GM19397 (cell line): ENCODE data around the gene MYO18A.

ENCODE experiments used
- ATAC-seq: cut with Tn5 transposase; IDR thresholded peaks from one replicate; pipeline ENCODE4 v1.9.1; 2021; ENCODE audit warnings: mild to moderate bottlenecking, moderate library complexity; ENCODE audit not compliant: unreplicated experiment

The MYO18A gene

DNA sequence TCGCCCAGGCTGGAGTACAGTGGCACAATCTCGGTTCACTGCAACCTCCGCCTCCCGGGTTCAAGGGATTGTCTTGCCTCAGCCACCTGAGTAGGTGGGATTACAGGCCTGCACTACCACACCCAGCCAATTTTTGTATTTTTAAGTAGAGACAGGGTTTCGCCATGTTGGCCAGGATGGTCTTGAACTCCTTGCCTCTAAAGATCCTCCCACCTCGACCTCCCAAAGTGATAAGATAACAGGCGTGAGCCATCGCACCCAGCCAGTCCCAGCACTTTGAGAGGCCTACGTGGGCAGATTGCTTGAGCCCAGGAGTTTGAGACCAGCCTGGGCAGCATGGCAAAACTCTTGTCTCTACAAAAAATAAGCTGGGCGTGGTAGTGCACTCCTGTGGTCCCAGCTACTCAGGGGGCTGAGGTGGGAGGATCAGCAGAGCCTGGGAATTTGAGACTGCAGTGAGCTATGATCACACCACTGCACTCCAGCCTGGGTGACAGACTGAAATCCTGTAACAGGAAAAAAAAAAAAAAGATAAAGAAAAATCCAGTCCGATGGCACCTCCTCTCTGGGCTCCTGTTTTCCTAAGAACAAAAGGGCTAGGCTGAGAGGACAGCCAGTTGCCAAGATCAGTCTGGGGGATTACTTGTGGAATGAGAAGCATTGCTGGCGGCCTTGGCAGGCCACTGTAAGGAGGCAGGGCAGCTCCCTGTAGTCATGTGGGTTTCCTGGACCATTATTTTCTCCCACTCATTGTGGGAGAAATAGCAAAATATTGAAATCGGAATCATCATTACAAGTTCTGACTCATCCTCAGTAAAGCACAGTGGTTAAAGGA is 140.2 kb downstream of the MYO18A start:
- ATAC-seq, result no peak

DNA sequence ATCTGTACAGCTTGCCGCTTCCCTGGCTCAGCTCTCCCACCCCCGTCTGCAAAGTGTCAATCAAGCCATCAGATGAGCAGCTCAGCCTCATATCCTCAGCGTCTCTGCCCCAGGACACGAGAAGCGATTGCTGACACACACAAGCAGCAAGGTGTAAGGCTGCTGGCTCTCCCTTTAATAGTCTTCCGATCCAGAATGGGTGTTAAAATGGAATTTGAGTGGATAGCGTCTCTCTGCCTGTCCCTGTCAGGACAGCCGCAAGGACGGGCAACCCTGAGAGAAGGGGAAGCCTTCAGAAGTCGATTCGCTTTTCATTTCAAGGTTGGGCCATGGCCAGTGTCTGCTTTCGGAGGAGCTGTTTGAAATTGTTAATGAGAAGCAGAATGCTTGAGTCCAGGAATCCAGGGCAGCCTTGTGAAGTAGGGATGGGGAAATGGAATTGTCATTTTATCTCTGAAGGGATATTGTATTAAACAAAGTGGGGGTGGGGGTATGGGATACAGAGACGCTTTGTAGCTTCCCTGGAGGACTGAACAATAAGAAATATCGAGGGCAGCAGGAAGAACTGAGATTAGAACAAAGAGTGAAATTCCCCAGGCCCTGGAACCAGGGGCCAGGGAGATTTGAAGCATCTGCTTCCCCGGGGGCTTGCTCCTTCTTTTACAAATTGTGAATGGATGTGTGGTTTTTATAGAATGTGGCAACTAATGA is 142.0 kb downstream of the MYO18A start:
- ATAC-seq, result no peak

DNA sequence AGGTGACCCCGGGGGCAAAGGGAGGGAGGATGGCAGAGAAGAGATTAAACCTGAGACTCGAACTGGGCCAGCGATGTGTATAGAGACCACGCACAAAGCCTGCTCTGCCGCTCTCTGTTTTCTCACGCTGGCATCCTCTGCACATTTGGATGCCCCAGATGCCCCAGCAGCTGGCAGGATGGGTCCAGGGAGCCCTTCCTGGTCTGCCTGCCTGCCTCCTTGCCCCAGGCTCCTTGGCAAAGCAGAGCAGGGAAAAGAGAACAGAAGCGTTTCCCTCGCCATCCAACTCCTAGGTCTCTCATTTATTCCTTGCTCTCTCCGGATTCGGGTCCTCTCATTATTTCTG is 142.5 kb downstream of the MYO18A start:
- ATAC-seq, result no peak

DNA sequence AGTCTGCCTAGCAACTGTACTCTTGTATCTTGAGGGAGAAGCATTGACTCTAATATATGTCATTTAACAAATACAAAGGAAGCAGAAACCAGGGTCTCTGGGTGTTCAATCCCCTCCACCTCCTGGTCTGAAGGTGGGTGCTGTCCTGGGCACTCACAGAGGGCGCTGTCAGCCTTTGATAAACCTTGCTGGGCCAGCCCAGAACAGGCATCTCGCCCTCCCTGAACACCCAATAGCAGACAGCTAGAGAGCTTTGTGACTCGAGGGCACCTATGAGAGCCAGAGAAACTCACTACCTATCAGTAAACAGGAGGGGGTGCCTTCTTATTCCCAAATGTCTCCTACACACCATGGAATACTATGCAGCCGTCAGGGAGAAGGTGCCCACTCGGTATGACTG is 143.6 kb downstream of the MYO18A start:
- ATAC-seq, result no peak

- ATAC-seq, result no peak
These were observed 145.7 kb downstream of the MYO18A start for GRCh38 chr17:29034510-29034909.

- no peak for ATAC-seq
These were observed 147.4 kb downstream of the MYO18A start for GRCh38 chr17:29032857-29033197.

DNA sequence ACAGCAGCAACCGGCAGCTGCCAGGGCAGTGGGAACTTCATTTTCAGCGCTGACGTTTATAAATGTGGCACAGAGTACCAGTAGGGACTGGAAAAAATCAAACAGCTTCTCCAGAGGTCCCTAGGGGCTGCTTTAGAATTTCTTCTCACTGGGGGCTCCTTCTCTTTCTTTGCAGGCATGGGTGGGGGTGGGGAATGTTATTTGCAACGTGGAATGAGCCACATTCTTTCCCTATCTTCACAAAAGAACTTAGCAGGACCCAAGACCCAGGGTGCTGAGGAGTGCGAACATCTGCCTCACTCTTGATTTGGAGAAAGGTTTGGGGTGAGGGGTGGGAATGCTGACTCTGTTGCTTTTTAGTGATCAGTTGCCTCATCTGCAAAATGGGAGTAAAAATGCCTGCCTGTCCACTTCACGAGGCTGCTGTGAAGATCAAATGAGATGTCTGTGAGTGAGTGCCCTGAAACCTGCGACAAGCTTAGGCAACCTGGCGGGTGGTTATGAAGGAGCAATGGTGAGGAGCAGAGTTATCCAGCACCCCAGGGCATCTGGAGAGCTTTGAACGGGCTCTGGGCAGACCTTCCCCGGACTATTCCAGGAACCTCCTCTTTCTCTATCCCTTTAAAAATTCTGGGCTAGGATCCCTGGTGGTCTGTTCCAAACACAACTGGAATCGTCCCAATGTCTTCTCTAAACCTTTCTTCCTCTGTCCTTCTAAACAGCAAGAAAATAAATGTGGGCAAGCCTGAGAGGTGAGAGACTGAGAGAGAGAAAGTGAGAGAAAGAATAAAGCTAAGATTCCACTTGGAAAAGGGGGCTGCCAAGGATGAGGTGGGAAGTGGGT is 148.0 kb downstream of the MYO18A start:
- no peak for ATAC-seq

DNA sequence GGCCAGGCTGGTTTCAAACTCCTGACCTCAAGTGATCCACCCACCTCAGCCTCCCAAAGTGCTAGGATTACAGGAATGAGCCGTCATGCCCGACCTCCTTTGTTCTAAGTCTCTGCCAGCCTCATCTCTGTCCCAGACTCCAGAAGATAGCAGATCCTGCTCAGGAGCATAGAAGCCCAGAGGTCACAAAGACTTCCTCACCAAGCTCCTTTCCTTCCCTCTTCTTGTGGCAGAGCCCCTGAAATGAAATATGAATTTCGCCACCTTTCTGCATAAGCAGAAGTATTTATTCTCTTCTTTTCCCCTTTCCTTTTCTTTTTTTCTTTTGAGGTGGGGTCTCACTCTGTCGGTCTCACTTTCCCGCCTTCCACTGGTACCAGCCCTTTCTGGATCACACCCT is 148.7 kb downstream of the MYO18A start:
- ATAC-seq, result no peak

- ATAC-seq, result no peak
These were observed 155.8 kb downstream of the MYO18A start for GRCh38 chr17:29024316-29024952.

- ATAC-seq, result no peak
These were observed 158.1 kb downstream of the MYO18A start for GRCh38 chr17:29022074-29022473.

- no peak for ATAC-seq
These were observed 159.0 kb downstream of the MYO18A start for GRCh38 chr17:29021226-29021625.
